Stimulated activated CD4-positive, alpha-beta T cell treated with anti-CD3 and anti-CD28 coated beads, Interleukin-4, amount 100 ng/mL, for 4 hours (primary cell): ENCODE measurements around the gene EZH2.

Source experiments
- DNase-seq, 2 experiments: peaks; one replicate each; pipeline ENCODE4 v3.0.0-alpha.2; 2020

EZH2 gene

GRCh38 chr7:148761499-148762278, 122.4 kb downstream of the EZH2 start:
- no peak for DNase-seq
